WTC11 (cell line): ENCODE data around the gene DNTT. TPM values are rescaled to one million over a fixed set of nuclear protein-coding genes. Genes with fewer than 3 reads are reported as not detected.

Experiments
- ATAC-seq: fragments of 200-7000 bp; cut with Tn5 transposase; 2 replicates; pipeline ENCODE4 v1.10.0; 2021; ENCODE audit warnings: mild to moderate bottlenecking, moderate library complexity
- CTCF ChIA-PET: fragments of 300-600 bp; sonication (Branson Sonifier 250); formaldehyde crosslinking; loops from one replicate; lab custom pipeline; 2021; ENCODE audit warnings: antibody characterized with exemption; lab: Charles Lee
- POLR2A ChIA-PET: fragments of 350-600 bp; sonication (Branson Sonifier 250); formaldehyde crosslinking; loops from one replicate; lab custom pipeline; 2021; ENCODE audit warnings: antibody characterized with exemption; lab: Charles Lee
- DNase-seq: peaks from one replicate; pipeline ENCODE4 v3.0.0; 2021; ENCODE audit warnings: low spot score
- H3K27ac Mint-ChIP-seq: 2 replicates; pipeline ENCODE4 v1.8.0; 2021; ENCODE audit warnings: mixed read lengths
- H3K27me3 Mint-ChIP-seq: 2 replicates; pipeline ENCODE4 v1.8.0; 2021; ENCODE audit warnings: low read depth, mild to moderate bottlenecking, moderate library complexity, mixed read lengths
- H3K36me3 Mint-ChIP-seq: 2 replicates; pipeline ENCODE4 v1.8.0; 2021; ENCODE audit warnings: mixed read lengths
- H3K4me1 Mint-ChIP-seq: 2 replicates; pipeline ENCODE4 v1.8.0; 2022; ENCODE audit warnings: mixed read lengths
- H3K4me3 Mint-ChIP-seq: 2 replicates; pipeline ENCODE4 v1.8.0; 2021; ENCODE audit warnings: mild to moderate bottlenecking, moderate library complexity, mixed read lengths
- H3K9me3 Mint-ChIP-seq: 2 replicates; pipeline ENCODE4 v1.8.0; 2021; ENCODE audit warnings: mixed read lengths
- CREM ChIP-seq: sonication (generic); formaldehyde crosslinking; IDR thresholded peaks from 2 replicates; pipeline ENCODE4 v1.8.1; 2022; ENCODE audit warnings: mild to moderate bottlenecking, missing genetic modification reagents, moderate library complexity
- ELF4 ChIP-seq: sonication (generic); formaldehyde crosslinking; IDR thresholded peaks from 2 replicates; pipeline ENCODE4 v1.8.1; 2022; ENCODE audit warnings: low read depth, mild to moderate bottlenecking, moderate library complexity, missing genetic modification reagents
- FOXJ3 ChIP-seq: sonication (generic); formaldehyde crosslinking; IDR thresholded peaks from 2 replicates; pipeline ENCODE4 v1.9.0; 2021; ENCODE audit warnings: missing genetic modification reagents, mild to moderate bottlenecking, borderline replicate concordance
- FOXK1 ChIP-seq: sonication (generic); formaldehyde crosslinking; IDR thresholded peaks from 2 replicates; pipeline ENCODE4 v1.8.0; 2022; ENCODE audit warnings: mild to moderate bottlenecking, moderate library complexity, missing genetic modification reagents
- GABPB1 ChIP-seq: sonication (generic); formaldehyde crosslinking; IDR thresholded peaks from 2 replicates; pipeline ENCODE4 v1.8.1; 2023; ENCODE audit warnings: mild to moderate bottlenecking, missing genetic modification reagents
- NFYB ChIP-seq: sonication (generic); formaldehyde crosslinking; conservative IDR thresholded peaks from 2 replicates; pipeline ENCODE4 v1.8.0; 2022; ENCODE audit warnings: low read depth, missing genetic modification reagents
- NR1H2 ChIP-seq: sonication (generic); formaldehyde crosslinking; IDR thresholded peaks from 2 replicates; pipeline ENCODE4 v1.9.0; 2021; ENCODE audit warnings: mild to moderate bottlenecking, moderate library complexity, missing genetic modification reagents
- NR2C2 ChIP-seq: sonication (generic); formaldehyde crosslinking; IDR thresholded peaks from 2 replicates; pipeline ENCODE4 v1.8.0; 2022; ENCODE audit warnings: mild to moderate bottlenecking, missing genetic modification reagents
- NR3C1 ChIP-seq: sonication (generic); formaldehyde crosslinking; conservative IDR thresholded peaks from 2 replicates; pipeline ENCODE4 v1.8.1; 2023; ENCODE audit warnings: low read depth, mild to moderate bottlenecking, missing genetic modification reagents
- OVOL2 ChIP-seq: fragments of 250-450 bp; sonication (Bioruptor Pico); IDR thresholded peaks from 2 replicates; pipeline ENCODE4 v1.9.0; 2021; ENCODE audit warnings: mild to moderate bottlenecking, borderline replicate concordance
- PRRX2 ChIP-seq: fragments of 250-450 bp; sonication (Bioruptor Pico); IDR thresholded peaks from 2 replicates; pipeline ENCODE4 v1.8.0; 2021; ENCODE audit warnings: mild to moderate bottlenecking
- RORB ChIP-seq: fragments of 250-450 bp; sonication (Bioruptor Pico); IDR thresholded peaks from 2 replicates; pipeline ENCODE4 v1.9.0; 2021; ENCODE audit warnings: mild to moderate bottlenecking
- ZNF317 ChIP-seq: sonication (generic); formaldehyde crosslinking; IDR thresholded peaks from 2 replicates; pipeline ENCODE4 v1.8.1; 2023; ENCODE audit warnings: low read depth, mild to moderate bottlenecking, moderate library complexity, missing genetic modification reagents, borderline replicate concordance
- ZNF671 ChIP-seq: fragments of 250-450 bp; sonication (Bioruptor Pico); IDR thresholded peaks from 2 replicates; pipeline ENCODE4 v1.8.0; 2021; ENCODE audit warnings: mild to moderate bottlenecking
- total RNA-seq: library from RNA; stranded (reverse); gene quantifications from 3 replicates; pipeline ENCODE4 v1.2.3, GENCODE V29; 2021
- TF ChIP-seq, protein P1 (sequence below): fragments of 250-450 bp; sonication (Bioruptor Pico); IDR thresholded peaks from 2 replicates; pipeline ENCODE4 v1.9.0; 2021; ENCODE audit warnings: mild to moderate bottlenecking, borderline replicate concordance
- TF ChIP-seq, protein P2 (sequence below): sonication (generic); formaldehyde crosslinking; IDR thresholded peaks from 2 replicates; pipeline ENCODE4 v1.8.1; 2022; ENCODE audit warnings: low read depth, mild to moderate bottlenecking, moderate library complexity, missing genetic modification reagents, borderline replicate concordance
- TF ChIP-seq, protein P3 (sequence below): sonication (generic); formaldehyde crosslinking; IDR thresholded peaks from 2 replicates; pipeline ENCODE4 v1.8.1; 2023; ENCODE audit warnings: mild to moderate bottlenecking, missing genetic modification reagents, moderate library complexity
- TF ChIP-seq, protein P4 (sequence below): sonication (generic); formaldehyde crosslinking; IDR thresholded peaks from 2 replicates; pipeline ENCODE4 v1.8.1; 2023; ENCODE audit warnings: mild to moderate bottlenecking, moderate library complexity, missing genetic modification reagents
- TF ChIP-seq, protein P5 (sequence below): fragments of 250-450 bp; sonication (Bioruptor Pico); conservative IDR thresholded peaks from 2 replicates; pipeline ENCODE4 v1.9.0; 2021; ENCODE audit warnings: mild to moderate bottlenecking
- TF ChIP-seq, protein P6 (sequence below): fragments of 250-450 bp; sonication (Bioruptor Pico); IDR thresholded peaks from 2 replicates; pipeline ENCODE4 v1.9.0; 2021; ENCODE audit warnings: moderate library complexity, mild to moderate bottlenecking, inconsistent platforms, borderline replicate concordance
- TF ChIP-seq, protein P7 (sequence below): sonication (generic); formaldehyde crosslinking; conservative IDR thresholded peaks from 2 replicates; pipeline ENCODE4 v1.8.1; 2022; ENCODE audit warnings: mild to moderate bottlenecking, missing genetic modification reagents

Gene DNTT
- total RNA-seq, 1 experiment from 2014 or later, result not detected

DNA sequence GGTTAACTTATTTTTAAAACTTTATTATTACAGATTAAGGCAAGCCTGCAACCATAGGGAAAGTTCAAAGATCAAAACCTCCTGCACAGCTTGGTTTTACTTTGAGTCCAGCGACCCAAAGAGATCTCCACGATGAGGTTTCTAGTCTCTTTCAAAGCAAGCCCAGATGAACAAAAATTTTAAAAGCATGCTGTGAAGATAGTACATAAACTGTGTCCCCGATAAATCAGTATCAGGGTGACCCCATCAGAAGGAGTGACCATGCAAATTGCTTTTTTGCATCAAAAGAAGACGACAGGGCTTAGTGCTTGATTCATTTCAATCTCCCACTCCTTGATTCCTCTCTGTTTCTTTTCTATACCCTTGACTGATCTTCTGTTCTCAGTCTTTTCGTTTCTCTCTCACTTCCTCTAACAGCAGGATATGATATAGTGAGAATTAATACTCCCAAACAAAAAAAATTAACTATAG is 16.0 kb upstream of the DNTT start (continued):
- TF ChIP-seq ZNF671, result no peak
- TF ChIP-seq, all 79 proteins: peak for 0

DNA sequence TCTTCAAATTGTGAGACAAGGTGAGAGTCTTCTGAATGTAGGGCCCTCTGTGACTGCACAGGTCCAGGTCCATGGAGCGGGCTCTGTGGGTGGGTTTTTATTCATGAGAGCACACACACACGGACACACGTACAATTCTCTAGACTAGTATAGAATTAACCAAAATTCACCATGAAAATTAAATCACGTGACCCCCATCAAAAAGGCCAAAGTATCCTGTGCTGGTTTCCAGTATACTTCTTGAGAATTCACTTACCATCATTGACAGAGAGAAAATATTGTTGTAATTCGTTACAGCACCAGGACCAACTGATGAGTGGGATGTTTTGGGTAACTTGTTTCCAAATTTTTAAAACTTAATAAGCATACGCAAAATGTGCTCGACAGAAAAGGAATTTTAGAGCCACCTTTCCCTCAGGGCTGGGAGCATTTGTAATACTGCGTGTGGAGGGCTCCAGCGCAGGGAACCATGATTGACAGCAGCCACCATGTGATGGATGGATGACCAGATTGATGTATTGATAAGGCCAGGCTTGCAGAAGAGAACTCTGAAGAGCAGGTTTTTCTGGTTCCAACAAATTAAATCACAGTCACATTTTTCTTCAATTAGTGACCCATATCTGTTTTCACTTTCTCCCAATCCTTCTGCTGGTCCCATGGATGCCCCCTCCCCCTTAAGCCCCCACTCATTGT is 14.9 kb upstream of the DNTT start:
- CTCF ChIA-PET, result no interaction called here
- TF ChIP-seq NR1H2 (CRISPR knock-in tag) (no peak), GABPB1 (CRISPR knock-in tag) (no peak), RORB (CRISPR knock-in tag) (no peak), NR2C2 (CRISPR knock-in tag) (no peak), FOXJ3 (CRISPR knock-in tag) (no peak), ZNF317 (CRISPR knock-in tag) (no peak), CREM (CRISPR knock-in tag) (no peak), NR3C1 (CRISPR knock-in tag) (no peak), FOXK1 (CRISPR knock-in tag) (no peak), NFYB (CRISPR knock-in tag) (no peak), OVOL2 (no peak), PRRX2 (CRISPR knock-in tag) (no peak), ELF4 (CRISPR knock-in tag) (no peak)
- TF ChIP-seq, protein P1, sequence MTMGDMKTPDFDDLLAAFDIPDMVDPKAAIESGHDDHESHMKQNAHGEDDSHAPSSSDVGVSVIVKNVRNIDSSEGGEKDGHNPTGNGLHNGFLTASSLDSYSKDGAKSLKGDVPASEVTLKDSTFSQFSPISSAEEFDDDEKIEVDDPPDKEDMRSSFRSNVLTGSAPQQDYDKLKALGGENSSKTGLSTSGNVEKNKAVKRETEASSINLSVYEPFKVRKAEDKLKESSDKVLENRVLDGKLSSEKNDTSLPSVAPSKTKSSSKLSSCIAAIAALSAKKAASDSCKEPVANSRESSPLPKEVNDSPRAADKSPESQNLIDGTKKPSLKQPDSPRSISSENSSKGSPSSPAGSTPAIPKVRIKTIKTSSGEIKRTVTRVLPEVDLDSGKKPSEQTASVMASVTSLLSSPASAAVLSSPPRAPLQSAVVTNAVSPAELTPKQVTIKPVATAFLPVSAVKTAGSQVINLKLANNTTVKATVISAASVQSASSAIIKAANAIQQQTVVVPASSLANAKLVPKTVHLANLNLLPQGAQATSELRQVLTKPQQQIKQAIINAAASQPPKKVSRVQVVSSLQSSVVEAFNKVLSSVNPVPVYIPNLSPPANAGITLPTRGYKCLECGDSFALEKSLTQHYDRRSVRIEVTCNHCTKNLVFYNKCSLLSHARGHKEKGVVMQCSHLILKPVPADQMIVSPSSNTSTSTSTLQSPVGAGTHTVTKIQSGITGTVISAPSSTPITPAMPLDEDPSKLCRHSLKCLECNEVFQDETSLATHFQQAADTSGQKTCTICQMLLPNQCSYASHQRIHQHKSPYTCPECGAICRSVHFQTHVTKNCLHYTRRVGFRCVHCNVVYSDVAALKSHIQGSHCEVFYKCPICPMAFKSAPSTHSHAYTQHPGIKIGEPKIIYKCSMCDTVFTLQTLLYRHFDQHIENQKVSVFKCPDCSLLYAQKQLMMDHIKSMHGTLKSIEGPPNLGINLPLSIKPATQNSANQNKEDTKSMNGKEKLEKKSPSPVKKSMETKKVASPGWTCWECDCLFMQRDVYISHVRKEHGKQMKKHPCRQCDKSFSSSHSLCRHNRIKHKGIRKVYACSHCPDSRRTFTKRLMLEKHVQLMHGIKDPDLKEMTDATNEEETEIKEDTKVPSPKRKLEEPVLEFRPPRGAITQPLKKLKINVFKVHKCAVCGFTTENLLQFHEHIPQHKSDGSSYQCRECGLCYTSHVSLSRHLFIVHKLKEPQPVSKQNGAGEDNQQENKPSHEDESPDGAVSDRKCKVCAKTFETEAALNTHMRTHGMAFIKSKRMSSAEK (CRISPR knock-in tag), result no peak
- TF ChIP-seq, protein P2, sequence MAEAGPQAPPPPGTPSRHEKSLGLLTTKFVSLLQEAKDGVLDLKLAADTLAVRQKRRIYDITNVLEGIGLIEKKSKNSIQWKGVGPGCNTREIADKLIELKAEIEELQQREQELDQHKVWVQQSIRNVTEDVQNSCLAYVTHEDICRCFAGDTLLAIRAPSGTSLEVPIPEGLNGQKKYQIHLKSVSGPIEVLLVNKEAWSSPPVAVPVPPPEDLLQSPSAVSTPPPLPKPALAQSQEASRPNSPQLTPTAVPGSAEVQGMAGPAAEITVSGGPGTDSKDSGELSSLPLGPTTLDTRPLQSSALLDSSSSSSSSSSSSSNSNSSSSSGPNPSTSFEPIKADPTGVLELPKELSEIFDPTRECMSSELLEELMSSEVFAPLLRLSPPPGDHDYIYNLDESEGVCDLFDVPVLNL (CRISPR knock-in tag), result no peak
- TF ChIP-seq, protein P3, sequence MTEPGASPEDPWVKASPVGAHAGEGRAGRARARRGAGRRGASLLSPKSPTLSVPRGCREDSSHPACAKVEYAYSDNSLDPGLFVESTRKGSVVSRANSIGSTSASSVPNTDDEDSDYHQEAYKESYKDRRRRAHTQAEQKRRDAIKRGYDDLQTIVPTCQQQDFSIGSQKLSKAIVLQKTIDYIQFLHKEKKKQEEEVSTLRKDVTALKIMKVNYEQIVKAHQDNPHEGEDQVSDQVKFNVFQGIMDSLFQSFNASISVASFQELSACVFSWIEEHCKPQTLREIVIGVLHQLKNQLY (CRISPR knock-in tag), result no peak
- TF ChIP-seq, protein P4, sequence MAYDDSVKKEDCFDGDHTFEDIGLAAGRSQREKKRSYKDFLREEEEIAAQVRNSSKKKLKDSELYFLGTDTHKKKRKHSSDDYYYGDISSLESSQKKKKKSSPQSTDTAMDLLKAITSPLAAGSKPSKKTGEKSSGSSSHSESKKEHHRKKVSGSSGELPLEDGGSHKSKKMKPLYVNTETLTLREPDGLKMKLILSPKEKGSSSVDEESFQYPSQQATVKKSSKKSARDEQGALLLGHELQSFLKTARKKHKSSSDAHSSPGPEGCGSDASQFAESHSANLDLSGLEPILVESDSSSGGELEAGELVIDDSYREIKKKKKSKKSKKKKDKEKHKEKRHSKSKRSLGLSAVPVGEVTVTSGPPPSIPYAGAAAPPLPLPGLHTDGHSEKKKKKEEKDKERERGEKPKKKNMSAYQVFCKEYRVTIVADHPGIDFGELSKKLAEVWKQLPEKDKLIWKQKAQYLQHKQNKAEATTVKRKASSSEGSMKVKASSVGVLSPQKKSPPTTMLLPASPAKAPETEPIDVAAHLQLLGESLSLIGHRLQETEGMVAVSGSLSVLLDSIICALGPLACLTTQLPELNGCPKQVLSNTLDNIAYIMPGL (CRISPR knock-in tag), result no peak
- TF ChIP-seq, protein P5, sequence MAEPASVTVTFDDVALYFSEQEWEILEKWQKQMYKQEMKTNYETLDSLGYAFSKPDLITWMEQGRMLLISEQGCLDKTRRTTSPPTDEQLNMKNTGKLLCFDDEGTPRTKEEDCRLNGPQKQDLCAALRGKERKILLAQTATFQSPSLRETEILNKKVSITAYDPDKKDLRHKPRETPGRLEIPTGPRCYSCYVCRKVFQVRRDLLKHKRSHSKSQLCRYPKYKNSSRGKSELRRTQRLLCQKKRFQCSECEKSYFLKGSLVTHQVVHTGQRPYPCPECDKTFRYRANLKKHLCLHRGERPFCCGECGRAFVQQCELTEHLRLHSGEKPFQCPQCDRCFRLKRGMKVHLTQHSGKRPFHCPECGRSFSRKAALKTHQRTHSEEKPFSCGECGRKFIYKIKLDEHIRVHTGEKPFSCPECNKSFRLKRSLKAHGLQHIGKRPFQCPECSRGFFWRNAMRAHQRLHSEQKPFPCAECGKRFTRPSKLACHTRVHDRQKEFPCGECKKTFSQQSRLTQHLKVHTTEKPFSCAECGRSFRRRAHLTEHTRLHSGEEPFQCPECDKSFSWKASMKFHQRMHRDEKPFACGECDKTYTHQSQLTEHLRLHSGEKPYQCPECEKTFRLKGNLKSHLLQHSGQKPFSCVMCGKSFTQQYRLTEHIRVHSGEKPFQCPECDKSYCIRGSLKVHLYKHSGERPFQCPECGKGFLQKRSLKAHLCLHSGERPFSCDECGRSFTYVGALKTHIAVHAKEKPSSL (CRISPR knock-in tag), result no peak
- TF ChIP-seq, protein P6, sequence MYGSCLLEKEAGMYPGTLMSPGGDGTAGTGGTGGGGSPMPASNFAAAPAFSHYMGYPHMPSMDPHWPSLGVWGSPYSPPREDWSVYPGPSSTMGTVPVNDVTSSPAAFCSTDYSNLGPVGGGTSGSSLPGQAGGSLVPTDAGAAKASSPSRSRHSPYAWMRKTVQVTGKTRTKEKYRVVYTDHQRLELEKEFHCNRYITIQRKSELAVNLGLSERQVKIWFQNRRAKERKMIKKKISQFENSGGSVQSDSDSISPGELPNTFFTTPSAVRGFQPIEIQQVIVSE (CRISPR knock-in tag), result no peak
- TF ChIP-seq, protein P7, sequence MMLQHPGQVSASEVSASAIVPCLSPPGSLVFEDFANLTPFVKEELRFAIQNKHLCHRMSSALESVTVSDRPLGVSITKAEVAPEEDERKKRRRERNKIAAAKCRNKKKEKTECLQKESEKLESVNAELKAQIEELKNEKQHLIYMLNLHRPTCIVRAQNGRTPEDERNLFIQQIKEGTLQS (CRISPR knock-in tag), result no peak
- Mint-ChIP-seq H3K27me3 (no peaks in the 10 kb centered on the region), H3K9me3 (no peaks in the 10 kb centered on the region), H3K4me3 (no peak overlapping the region), H3K27ac (no peak overlapping the region), H3K4me1 (peaks cover 31% of the 10 kb centered on the region), H3K36me3 (no peaks in the 10 kb centered on the region)
- ATAC-seq, result no peak
- POLR2A ChIA-PET, result no interaction called here
- no peak for DNase-seq
